Measurements from ENCODE around the gene CYP2E1. TPM values are rescaled to one million over a fixed set of nuclear protein-coding genes. Genes with fewer than 3 reads are reported as not detected.

CYP2E1 gene
- total RNA-seq = under 0.01 and 0.10 TPM in 2 replicates

GRCh38 chr10:133526957-133527588 is at the start of gene CYP2E1:
TSS of gene CYP2E1 (plus strand) at chr10:133527363. CDS start at chr10:133527396, 33 bp downstream.

GRCh38 chr10:133565441-133566294 is 38.5 kb downstream of the CYP2E1 start, which contains the start of gene SYCE1:
TSS of gene SYCE1 (minus strand) at chr10:133565583. CDS start at chr10:133565529, 54 bp downstream.

Other genes starting within 250 kb of the CYP2E1 start
- 37.1 and 39.6 TPM in 2 replicates for gene TUBGCP2, start 218.5 kb upstream of the CYP2E1 start, total RNA-seq
- gene ZNF511, start 218.4 kb upstream of the CYP2E1 start, total RNA-seq = 40.4 and 40.7 TPM in 2 replicates
- gene CALY, start 190.5 kb upstream of the CYP2E1 start, total RNA-seq = not detected in 2 replicates
- not detected in 2 replicates for gene PRAP1, start 180.0 kb upstream of the CYP2E1 start, total RNA-seq
- 15.0 and 25.6 TPM in 2 replicates for gene FUOM, start 169.3 kb upstream of the CYP2E1 start, total RNA-seq
- gene ECHS1, start 154.0 kb upstream of the CYP2E1 start, total RNA-seq = 138 and 146 TPM in 2 replicates
- gene PAOX, start 148.1 kb upstream of the CYP2E1 start, total RNA-seq = 3.3 and 4.5 TPM in 2 replicates
- 33.1 and 38.0 TPM in 2 replicates for gene MTG1, start 133.2 kb upstream of the CYP2E1 start, total RNA-seq
- gene SPRN, start 102.7 kb upstream of the CYP2E1 start, total RNA-seq = 0.05 TPM in 1 of 2 replicates, not detected in the other
- gene SCART1, start 73.4 kb upstream of the CYP2E1 start, total RNA-seq = under 0.01 and 0.25 TPM in 2 replicates
- gene SYCE1, start 38.2 kb downstream of the CYP2E1 start, total RNA-seq = 0.15 and 1.00 TPM in 2 replicates
- gene FRG2B, start 99.4 kb downstream of the CYP2E1 start, total RNA-seq = not detected in 2 replicates